ENCODE data around the gene TBC1D5.

Gene TBC1D5

GRCh38 chr3:17278006-17278405 lies 464.4 kb downstream of the TBC1D5 start:
- FAIRE-seq, result no peak

GRCh38 chr3:17266846-17267245 lies 475.6 kb downstream of the TBC1D5 start:
- FAIRE-seq, result no peak

GRCh38 chr3:17261627-17262369 lies 480.6 kb downstream of the TBC1D5 start:
- no peak for FAIRE-seq

- no peak for FAIRE-seq
Measured at GRCh38 chr3:17260257-17260656, 482.2 kb downstream of the TBC1D5 start.

- no peak for FAIRE-seq
Measured at GRCh38 chr3:17259685-17260084, 482.7 kb downstream of the TBC1D5 start.

GRCh38 chr3:17258823-17259436 lies 483.5 kb downstream of the TBC1D5 start:
- no peak for FAIRE-seq

- no peak for FAIRE-seq
Measured at GRCh38 chr3:17257269-17257668, 485.2 kb downstream of the TBC1D5 start.

GRCh38 chr3:17243621-17244020 lies 498.8 kb downstream of the TBC1D5 start:
- FAIRE-seq, result no peak

- no peak for FAIRE-seq
Measured at GRCh38 chr3:17239417-17239816, 503.0 kb downstream of the TBC1D5 start.

- FAIRE-seq, result no peak
Measured at GRCh38 chr3:17238023-17238422, 504.4 kb downstream of the TBC1D5 start.

GRCh38 chr3:17235310-17235709 lies 507.1 kb downstream of the TBC1D5 start:
- FAIRE-seq, result no peak

- no peak for FAIRE-seq
Measured at GRCh38 chr3:17234382-17234781, 508.0 kb downstream of the TBC1D5 start.

GRCh38 chr3:17233398-17233800 lies 509.0 kb downstream of the TBC1D5 start:
- no peak for FAIRE-seq

- FAIRE-seq, result no peak
Measured at GRCh38 chr3:17232442-17232841, 510.0 kb downstream of the TBC1D5 start.

GRCh38 chr3:17231537-17232261 lies 510.7 kb downstream of the TBC1D5 start:
- FAIRE-seq, result no peak

- no peak for FAIRE-seq
Measured at GRCh38 chr3:17227472-17227871, 515.0 kb downstream of the TBC1D5 start.

GRCh38 chr3:17221529-17221928 lies 520.9 kb downstream of the TBC1D5 start:
- no peak for FAIRE-seq

- no peak for FAIRE-seq
Measured at GRCh38 chr3:17219593-17219992, 522.8 kb downstream of the TBC1D5 start.

- FAIRE-seq, result no peak
Measured at GRCh38 chr3:17218587-17218986, 523.8 kb downstream of the TBC1D5 start.

GRCh38 chr3:17217588-17217987 lies 524.8 kb downstream of the TBC1D5 start:
- no peak for FAIRE-seq

GRCh38 chr3:17213102-17213501 lies 529.3 kb downstream of the TBC1D5 start:
- FAIRE-seq, result no peak

GRCh38 chr3:17207979-17208378 lies 534.5 kb downstream of the TBC1D5 start:
- no peak for FAIRE-seq

- no peak for FAIRE-seq
Measured at GRCh38 chr3:17207019-17207418, 535.4 kb downstream of the TBC1D5 start.
